ENCODE measurements around the gene MPP1. TPM values are rescaled to one million over a fixed set of nuclear protein-coding genes. Genes with fewer than 3 reads are reported as not detected.

MPP1 gene
- total RNA-seq, 1 experiment from 2014 or later = 27.0 TPM

DNA sequence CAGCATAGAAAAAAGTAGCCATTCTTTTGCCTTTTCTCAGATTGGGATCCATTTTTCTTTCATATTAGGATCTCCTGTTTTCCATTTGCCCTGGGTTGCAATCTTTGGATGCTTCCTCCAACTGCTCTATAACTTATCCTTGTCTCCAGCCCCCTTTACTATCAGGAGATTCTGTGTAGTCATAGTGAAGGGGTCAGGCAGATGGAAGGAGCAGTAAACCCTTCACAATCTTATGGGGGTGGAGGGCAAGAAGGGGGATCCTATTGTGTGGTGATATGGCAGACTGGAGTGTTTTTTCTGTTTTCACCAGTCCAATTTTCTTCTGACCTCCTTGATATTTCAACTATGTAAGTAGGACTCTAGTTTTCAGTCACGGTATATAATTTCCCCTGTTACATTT, 30.9 kb upstream of the MPP1 start:
- no peaks in the 10 kb centered on the region for H3K27me3 ChIP-seq (replicated peaks; ENCODE audit: control insufficient read depth, insufficient read depth, low read length)
- Mint-ChIP-seq H3K27me3 (ENCODE audit: insufficient read depth, unreplicated experiment) (peaks cover 3% of the 10 kb centered on the region), H3K4me1 (ENCODE audit: low read depth, unreplicated experiment) (no peaks in the 10 kb centered on the region), H3K4me3 (ENCODE audit: unreplicated experiment) (no peak overlapping the region), H3K9me3 (ENCODE audit: unreplicated experiment) (no peaks in the 10 kb centered on the region), H3K27ac (ENCODE audit: unreplicated experiment) (no peak overlapping the region), H3K36me3 (ENCODE audit: insufficient read depth, unreplicated experiment) (no peaks in the 10 kb centered on the region)
- BruUV-seq (replicated peaks) = no TSS peak
- TF ChIP-seq, protein P1, sequence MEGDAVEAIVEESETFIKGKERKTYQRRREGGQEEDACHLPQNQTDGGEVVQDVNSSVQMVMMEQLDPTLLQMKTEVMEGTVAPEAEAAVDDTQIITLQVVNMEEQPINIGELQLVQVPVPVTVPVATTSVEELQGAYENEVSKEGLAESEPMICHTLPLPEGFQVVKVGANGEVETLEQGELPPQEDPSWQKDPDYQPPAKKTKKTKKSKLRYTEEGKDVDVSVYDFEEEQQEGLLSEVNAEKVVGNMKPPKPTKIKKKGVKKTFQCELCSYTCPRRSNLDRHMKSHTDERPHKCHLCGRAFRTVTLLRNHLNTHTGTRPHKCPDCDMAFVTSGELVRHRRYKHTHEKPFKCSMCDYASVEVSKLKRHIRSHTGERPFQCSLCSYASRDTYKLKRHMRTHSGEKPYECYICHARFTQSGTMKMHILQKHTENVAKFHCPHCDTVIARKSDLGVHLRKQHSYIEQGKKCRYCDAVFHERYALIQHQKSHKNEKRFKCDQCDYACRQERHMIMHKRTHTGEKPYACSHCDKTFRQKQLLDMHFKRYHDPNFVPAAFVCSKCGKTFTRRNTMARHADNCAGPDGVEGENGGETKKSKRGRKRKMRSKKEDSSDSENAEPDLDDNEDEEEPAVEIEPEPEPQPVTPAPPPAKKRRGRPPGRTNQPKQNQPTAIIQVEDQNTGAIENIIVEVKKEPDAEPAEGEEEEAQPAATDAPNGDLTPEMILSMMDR (IDR thresholded peaks at IDR 0.05; ENCODE audit: insufficient read depth in 1 of 2, low read depth in 1 of 2, low read length in 1 of 2, severe bottlenecking in 1 of 2, unreplicated experiment in 1 of 2) = no peak
- no peaks in the 10 kb centered on the region for H3K9me3 ChIP-seq
- intact Hi-C loops (cut with micrococcal nuclease; ENCODE audit: unreplicated experiment) = no loop called here
- DNase-seq = no peak
- H3K36me3 ChIP-seq (ENCODE audit: control insufficient read depth, insufficient read depth, low read length) = no peaks in the 10 kb centered on the region
- POLR2A ChIA-PET = no interaction called here
- no peak overlapping the region for H3K4me3 ChIP-seq (ENCODE audit: low read depth, low read length)
- CTCF ChIA-PET = no interaction called here
- no peaks in the 10 kb centered on the region for H3K4me1 ChIP-seq

DNA sequence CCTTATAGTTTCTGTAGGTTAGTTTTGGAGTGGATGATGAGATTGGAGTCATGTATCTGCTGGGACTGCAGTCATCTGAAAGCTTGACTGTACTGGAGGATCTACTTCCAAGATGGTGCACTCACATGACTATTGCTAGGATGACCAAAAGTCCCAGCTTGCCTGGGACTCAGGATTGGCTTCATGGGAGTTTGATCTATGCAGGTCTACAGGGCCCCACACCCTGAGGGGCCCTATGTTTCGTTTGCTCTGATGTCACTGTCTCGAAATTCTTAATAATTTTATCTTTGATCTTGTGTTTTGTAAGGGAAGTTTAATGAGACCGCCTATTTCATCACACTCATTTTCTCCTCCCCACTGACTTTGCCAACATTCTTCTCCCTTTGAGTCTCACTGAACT, 29.3 kb upstream of the MPP1 start, which contains the start of gene SMIM9:
SMIM9 (minus strand) TSS at position 101 of the 400 bp plus-strand sequence. CDS start 3,806 bp downstream, outside the sequence.
- POLR2A ChIA-PET = no interaction called here
- Histone ChIP-seq H3K4me1 (no peaks in the 10 kb centered on the region), H3K27me3 (replicated peaks; ENCODE audit: control insufficient read depth, insufficient read depth, low read length) (no peaks in the 10 kb centered on the region), H3K36me3 (ENCODE audit: control insufficient read depth, insufficient read depth, low read length) (no peaks in the 10 kb centered on the region), H3K4me3 (ENCODE audit: low read depth, low read length) (no peak within 1 kb of the TSS), H3K9me3 (no peaks in the 10 kb centered on the region)
- Mint-ChIP-seq H3K4me1 (ENCODE audit: low read depth, unreplicated experiment) (no peaks in the 10 kb centered on the region), H3K27me3 (ENCODE audit: insufficient read depth, unreplicated experiment) (peaks cover 3% of the 10 kb centered on the region), H3K9me3 (ENCODE audit: unreplicated experiment) (no peaks in the 10 kb centered on the region), H3K4me3 (ENCODE audit: unreplicated experiment) (no peak within 1 kb of the TSS), H3K27ac (ENCODE audit: unreplicated experiment) (no peak within 1 kb of the TSS), H3K36me3 (ENCODE audit: insufficient read depth, unreplicated experiment) (no peaks in the 10 kb centered on the region)
- no TSS peak for BruUV-seq (replicated peaks)
- intact Hi-C loops (cut with micrococcal nuclease; ENCODE audit: unreplicated experiment) = no loop called here
- CTCF ChIA-PET = no interaction called here
- TF ChIP-seq, protein P1 (IDR thresholded peaks at IDR 0.05; ENCODE audit: insufficient read depth in 1 of 2, low read depth in 1 of 2, low read length in 1 of 2, severe bottlenecking in 1 of 2, unreplicated experiment in 1 of 2) = no peak
- no peak for DNase-seq

- intact Hi-C loops (cut with micrococcal nuclease; ENCODE audit: unreplicated experiment) = no loop called here
- TF ChIP-seq, protein P1 (IDR thresholded peaks at IDR 0.05; ENCODE audit: insufficient read depth in 1 of 2, low read depth in 1 of 2, low read length in 1 of 2, severe bottlenecking in 1 of 2, unreplicated experiment in 1 of 2) = no peak
- no peak overlapping the region for H3K4me3 ChIP-seq (ENCODE audit: low read depth, low read length)
- Mint-ChIP-seq H3K4me3 (ENCODE audit: unreplicated experiment) (no peak overlapping the region), H3K27ac (ENCODE audit: unreplicated experiment) (no peak overlapping the region), H3K4me1 (ENCODE audit: low read depth, unreplicated experiment) (no peaks in the 10 kb centered on the region), H3K27me3 (ENCODE audit: insufficient read depth, unreplicated experiment) (peaks cover 3% of the 10 kb centered on the region), H3K9me3 (ENCODE audit: unreplicated experiment) (no peaks in the 10 kb centered on the region), H3K36me3 (ENCODE audit: insufficient read depth, unreplicated experiment) (no peaks in the 10 kb centered on the region)
- no TSS peak for BruUV-seq (replicated peaks)
- H3K9me3 ChIP-seq = no peaks in the 10 kb centered on the region
- POLR2A ChIA-PET = no interaction called here
- H3K36me3 ChIP-seq (ENCODE audit: control insufficient read depth, insufficient read depth, low read length) = no peaks in the 10 kb centered on the region
- H3K27me3 ChIP-seq (replicated peaks; ENCODE audit: control insufficient read depth, insufficient read depth, low read length) = no peaks in the 10 kb centered on the region
- CTCF ChIA-PET = interaction anchor here (0.5 kb wide), 1 partner anchor 28 kb away, joined by 3 read pairs; no protein-coding TSS in a partner anchor
- no peaks in the 10 kb centered on the region for H3K4me1 ChIP-seq
- no peak for DNase-seq
Observed at GRCh38 chrX:154833746-154834274, 28.5 kb upstream of the MPP1 start.
